ENCODE results near the gene FGF19. TPM values are rescaled to one million over a fixed set of nuclear protein-coding genes. Genes with fewer than 3 reads are reported as not detected.

FGF19 gene
- total RNA-seq, 4 donors from 2014 or later = not detected

DNA sequence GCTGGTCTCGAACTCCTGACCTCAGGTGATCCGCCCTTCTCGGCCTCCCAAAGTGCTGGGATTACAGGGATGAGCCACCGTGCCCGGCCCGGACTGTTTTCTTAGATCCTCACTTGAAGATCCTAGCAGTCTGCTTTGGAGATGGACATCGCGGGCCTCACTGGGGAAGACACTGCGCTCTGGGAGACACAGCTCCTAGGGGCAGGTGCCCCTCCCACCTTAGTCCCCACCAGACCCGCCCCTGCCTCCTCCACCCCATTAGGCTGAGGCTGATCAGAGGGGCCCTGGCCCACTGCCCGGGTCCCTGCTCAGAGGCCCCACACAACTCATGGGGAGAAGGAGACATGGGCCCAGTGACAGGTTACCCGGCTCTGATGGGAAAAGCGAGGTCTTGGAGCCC is 17.4 kb downstream of the FGF19 start:
- WGBS, 2 donors (ENCODE audit: low coverage in 1 of 2) = 76% methylated on average over 13 of the region's 13 CpGs; no CpG with 5 or more reads in 1 of the 2 donors
- Histone ChIP-seq H3K4me1 (peaks cover 0 to 5% (median 2%) of the 10 kb centered on the region in 4 donors), H3K4me3 (no peak overlapping the region), H3K27me3 (peaks cover 10% of the 10 kb centered on the region), H3K9me3 (no peaks in the 10 kb centered on the region), H3K36me3 (no peaks in the 10 kb centered on the region), H3K27ac (no peak overlapping the region)
- no peak for DNase-seq
- in situ Hi-C loops (cut with MboI; ENCODE audit: low pct_ligation_motif_present in 1 of 4, low pct_unique_long_range_greater_than_20kb in 1 of 4, low sequenced_read_pairs in 3 of 4) (loop anchor here (10.0 to 25.0 kb wide), 4 partner anchors 198 to 508 kb away; no protein-coding TSS in a partner anchor), intact Hi-C loops (cut with DNase I; ENCODE audit: low total_unique reads) (loop anchor here (5.0 kb wide), 1 partner anchor 201 kb away; no protein-coding TSS in a partner anchor)
- TF ChIP-seq, protein P1, sequence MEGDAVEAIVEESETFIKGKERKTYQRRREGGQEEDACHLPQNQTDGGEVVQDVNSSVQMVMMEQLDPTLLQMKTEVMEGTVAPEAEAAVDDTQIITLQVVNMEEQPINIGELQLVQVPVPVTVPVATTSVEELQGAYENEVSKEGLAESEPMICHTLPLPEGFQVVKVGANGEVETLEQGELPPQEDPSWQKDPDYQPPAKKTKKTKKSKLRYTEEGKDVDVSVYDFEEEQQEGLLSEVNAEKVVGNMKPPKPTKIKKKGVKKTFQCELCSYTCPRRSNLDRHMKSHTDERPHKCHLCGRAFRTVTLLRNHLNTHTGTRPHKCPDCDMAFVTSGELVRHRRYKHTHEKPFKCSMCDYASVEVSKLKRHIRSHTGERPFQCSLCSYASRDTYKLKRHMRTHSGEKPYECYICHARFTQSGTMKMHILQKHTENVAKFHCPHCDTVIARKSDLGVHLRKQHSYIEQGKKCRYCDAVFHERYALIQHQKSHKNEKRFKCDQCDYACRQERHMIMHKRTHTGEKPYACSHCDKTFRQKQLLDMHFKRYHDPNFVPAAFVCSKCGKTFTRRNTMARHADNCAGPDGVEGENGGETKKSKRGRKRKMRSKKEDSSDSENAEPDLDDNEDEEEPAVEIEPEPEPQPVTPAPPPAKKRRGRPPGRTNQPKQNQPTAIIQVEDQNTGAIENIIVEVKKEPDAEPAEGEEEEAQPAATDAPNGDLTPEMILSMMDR (IDR thresholded peaks at IDR 0.05) = no peak
- TF ChIP-seq POLR2AphosphoS5 (IDR thresholded peaks at IDR 0.05) (no peak), EP300 (IDR thresholded peaks at IDR 0.05; ENCODE audit: low read depth) (no peak), POLR2A (IDR thresholded peaks at IDR 0.05) (no peak)

DNA sequence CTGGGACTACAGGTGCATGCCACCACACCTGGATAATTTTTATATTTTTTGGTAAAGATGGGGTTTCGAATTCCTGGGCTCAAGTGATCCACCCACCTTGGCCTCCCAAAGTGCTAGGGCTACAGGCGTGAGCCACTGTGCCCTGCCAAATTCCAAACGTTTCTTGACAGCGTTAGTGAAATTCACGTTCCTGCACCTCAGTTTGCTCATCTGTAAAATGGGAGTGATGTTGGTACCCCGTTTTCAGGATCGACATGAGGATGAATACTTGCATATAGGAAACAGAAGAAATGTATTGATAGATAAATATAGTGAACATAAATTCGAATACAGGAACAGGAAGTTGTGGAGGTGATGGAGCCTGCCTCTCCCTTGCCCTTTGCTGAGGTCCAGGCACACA is 18.5 kb downstream of the FGF19 start:
- Histone ChIP-seq H3K27me3 (peaks cover 9% of the 10 kb centered on the region), H3K4me1 (peaks cover 0 to 5% (median 2%) of the 10 kb centered on the region in 4 donors), H3K4me3 (no peak overlapping the region), H3K9me3 (no peaks in the 10 kb centered on the region), H3K27ac (no peak overlapping the region), H3K36me3 (no peaks in the 10 kb centered on the region)
- 49% methylated on average over 8 of the region's 8 CpGs; no CpG with 5 or more reads in 1 of the 2 donors for WGBS, 2 donors (ENCODE audit: low coverage in 1 of 2)
- in situ Hi-C loops (cut with MboI; ENCODE audit: low pct_ligation_motif_present in 1 of 4, low pct_unique_long_range_greater_than_20kb in 1 of 4, low sequenced_read_pairs in 3 of 4) = loop anchor here (10.0 to 25.0 kb wide), 4 partner anchors 199 to 509 kb away; no protein-coding TSS in a partner anchor
- TF ChIP-seq POLR2A (IDR thresholded peaks at IDR 0.05) (no peak), POLR2AphosphoS5 (IDR thresholded peaks at IDR 0.05) (no peak), EP300 (IDR thresholded peaks at IDR 0.05; ENCODE audit: low read depth) (no peak)
- TF ChIP-seq, protein P1 (IDR thresholded peaks at IDR 0.05) = no peak
- DNase-seq = no peak
- intact Hi-C loops (cut with DNase I; ENCODE audit: low total_unique reads) = loop anchor here (5.0 kb wide), 1 partner anchor 202 kb away; no protein-coding TSS in a partner anchor

DNA sequence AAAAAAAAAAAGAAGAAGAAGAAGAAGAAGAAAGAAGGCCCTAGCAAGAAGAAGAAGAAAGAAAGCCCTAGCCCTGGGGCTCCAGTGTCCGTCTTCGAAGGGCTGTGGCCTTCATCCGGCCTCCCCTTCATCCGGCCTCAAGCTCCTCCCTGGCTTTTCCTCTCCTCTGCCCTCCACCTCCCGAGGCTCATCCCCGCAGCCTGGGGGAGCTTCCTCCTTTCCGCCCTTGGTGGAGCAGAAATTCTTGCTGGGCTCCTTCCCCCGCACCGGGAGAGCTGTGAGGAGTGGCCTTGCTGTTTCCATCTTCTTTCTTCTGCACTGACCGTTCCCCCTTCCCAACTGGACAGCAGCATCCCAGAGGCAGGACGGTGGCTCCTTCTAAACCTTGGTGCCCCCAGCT is 19.2 kb downstream of the FGF19 start:
- H3K36me3 ChIP-seq = no peaks in the 10 kb centered on the region
- H3K27me3 ChIP-seq = peaks cover 9% of the 10 kb centered on the region
- 82 to 100% methylated on average over 4 to 11 of the region's 11 CpGs for WGBS, 2 donors (ENCODE audit: low coverage in 1 of 2)
- peaks cover 0 to 5% (median 2%) of the 10 kb centered on the region in 4 donors for H3K4me1 ChIP-seq
- no peaks in the 10 kb centered on the region for H3K9me3 ChIP-seq
- H3K4me3 ChIP-seq = no peak overlapping the region
- no peak for TF ChIP-seq EP300 (IDR thresholded peaks at IDR 0.05; ENCODE audit: low read depth)
- TF ChIP-seq POLR2AphosphoS5 (IDR thresholded peaks at IDR 0.05) = no peak
- TF ChIP-seq POLR2A (IDR thresholded peaks at IDR 0.05) = no peak
- TF ChIP-seq, protein P1 (IDR thresholded peaks at IDR 0.05) = no peak
- H3K27ac ChIP-seq = no peak overlapping the region
- in situ Hi-C loops (cut with MboI; ENCODE audit: low pct_ligation_motif_present in 1 of 4, low pct_unique_long_range_greater_than_20kb in 1 of 4, low sequenced_read_pairs in 3 of 4) (loop anchor here (10.0 to 25.0 kb wide), 4 partner anchors 200 to 510 kb away; no protein-coding TSS in a partner anchor), intact Hi-C loops (cut with DNase I; ENCODE audit: low total_unique reads) (loop anchor here (5.0 kb wide), 1 partner anchor 203 kb away; no protein-coding TSS in a partner anchor)
- no peak for DNase-seq

DNA sequence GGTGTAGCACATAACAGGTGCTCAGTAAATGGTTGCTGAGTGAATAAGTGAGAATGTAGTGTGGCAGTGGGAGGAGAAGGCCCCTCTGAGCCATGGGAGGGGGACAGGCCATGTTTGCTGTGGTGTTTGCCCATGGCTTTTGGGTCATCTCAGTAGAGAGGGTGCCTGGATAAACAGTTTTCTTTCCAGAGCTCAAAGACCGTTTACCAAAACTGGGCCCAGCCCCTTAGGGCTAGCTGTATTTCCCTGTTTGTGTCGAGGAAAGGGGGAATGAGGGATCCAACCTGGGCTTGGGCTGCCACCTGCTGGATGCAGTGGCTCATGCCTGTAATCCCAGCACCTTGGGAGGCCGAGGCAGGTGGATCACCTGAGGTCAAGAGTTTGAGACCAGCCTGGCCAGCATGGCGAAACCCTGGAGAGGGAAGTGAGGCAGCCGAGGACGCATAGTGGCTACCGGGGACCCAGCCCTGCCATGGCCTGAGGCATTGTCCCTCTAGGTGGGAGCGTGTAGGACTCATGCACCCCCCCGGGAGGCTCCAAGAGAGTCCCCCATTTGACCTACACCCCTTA is 20.0 kb downstream of the FGF19 start:
- Histone ChIP-seq H3K27me3 (peaks cover 9% of the 10 kb centered on the region), H3K36me3 (no peaks in the 10 kb centered on the region), H3K4me3 (no peak overlapping the region), H3K27ac (no peak overlapping the region), H3K4me1 (peaks cover 0 to 5% (median 2%) of the 10 kb centered on the region in 4 donors), H3K9me3 (no peaks in the 10 kb centered on the region)
- WGBS, 2 donors (ENCODE audit: low coverage in 1 of 2) = 48% methylated on average over 6 of the region's 9 CpGs; no CpG with 5 or more reads in 1 of the 2 donors
- peak; percentile 27 for DNase-seq
- intact Hi-C loops (cut with DNase I; ENCODE audit: low total_unique reads) = no loop called here
- TF ChIP-seq POLR2AphosphoS5 (IDR thresholded peaks at IDR 0.05) = no peak
- TF ChIP-seq, protein P1 (IDR thresholded peaks at IDR 0.05) = peak in 4 of 5 experiments; percentile 29 to 55 (median 36)
- in situ Hi-C loops (cut with MboI; ENCODE audit: low pct_ligation_motif_present in 1 of 4, low pct_unique_long_range_greater_than_20kb in 1 of 4, low sequenced_read_pairs in 3 of 4) = loop anchor here (10.0 to 25.0 kb wide), 4 partner anchors 201 to 511 kb away; no protein-coding TSS in a partner anchor

Measured in transverse colon (tissue), 4 donors.